Activated naive CD4-positive, alpha-beta T cell (primary cell): ENCODE measurements around the gene STXBP5.
A peak's percentile ranks its signal among the peaks of the same experiment; 100 is the strongest.

Experiments used
- DNase-seq, 4 experiments: peaks; one replicate each; lab custom pipeline; 2025; lab: John Stamatoyannopoulos, UW

The STXBP5 gene

GRCh38 chr6:147204060-147204785, at the start of gene STXBP5:
Gene STXBP5 (plus strand): TSS chr6:147204417. CDS start chr6:147204533, 116 bp downstream.
- DNase-seq = peak in 3 of 4 experiments; percentile 0 to 32 (median 27)

- no peak for DNase-seq
Measured at GRCh38 chr6:147154454-147154853, 49.8 kb upstream of the STXBP5 start.

- no peak for DNase-seq
Measured at GRCh38 chr6:147156218-147156617, 48.0 kb upstream of the STXBP5 start.

GRCh38 chr6:147156799-147157382, 47.3 kb upstream of the STXBP5 start:
- DNase-seq = no peak

- DNase-seq = no peak
Measured at GRCh38 chr6:147157930-147158329, 46.3 kb upstream of the STXBP5 start.

- DNase-seq = no peak
Measured at GRCh38 chr6:147158881-147159280, 45.3 kb upstream of the STXBP5 start.

GRCh38 chr6:147159536-147160374, 44.5 kb upstream of the STXBP5 start:
- no peak for DNase-seq

GRCh38 chr6:147160593-147160992, 43.6 kb upstream of the STXBP5 start:
- no peak for DNase-seq

- no peak for DNase-seq
Measured at GRCh38 chr6:147161253-147161973, 42.8 kb upstream of the STXBP5 start.

GRCh38 chr6:147161974-147162495, 42.2 kb upstream of the STXBP5 start:
- no peak for DNase-seq

GRCh38 chr6:147164761-147165160, 39.5 kb upstream of the STXBP5 start:
- DNase-seq = no peak

GRCh38 chr6:147166360-147166944, 37.8 kb upstream of the STXBP5 start:
- no peak for DNase-seq

GRCh38 chr6:147166992-147167391, 37.2 kb upstream of the STXBP5 start:
- no peak for DNase-seq

- DNase-seq = no peak
Measured at GRCh38 chr6:147167576-147168461, 36.4 kb upstream of the STXBP5 start.

GRCh38 chr6:147169529-147169928, 34.7 kb upstream of the STXBP5 start:
- DNase-seq = no peak

- no peak for DNase-seq
Measured at GRCh38 chr6:147170269-147170668, 33.9 kb upstream of the STXBP5 start.

- DNase-seq = no peak
Measured at GRCh38 chr6:147173140-147173539, 31.1 kb upstream of the STXBP5 start.

- no peak for DNase-seq
Measured at GRCh38 chr6:147173675-147174308, 30.4 kb upstream of the STXBP5 start.

GRCh38 chr6:147176795-147177194, 27.4 kb upstream of the STXBP5 start:
- DNase-seq = no peak

GRCh38 chr6:147177286-147177685, 26.9 kb upstream of the STXBP5 start:
- no peak for DNase-seq
